K562 treated with DMSO at 1 percent for 4 hours (cell line): ENCODE measurements around the gene GLE1. TPM values are rescaled to one million over a fixed set of nuclear protein-coding genes. Genes with fewer than 3 reads are reported as not detected.

Experiments
- total RNA-seq: library from RNA; unstranded; fragments of 300-600 nt; gene quantifications from 2 replicates; pipeline ENCODE4 v1.2.3, GENCODE V29; 2022; ENCODE audit not compliant: insufficient read depth

Gene GLE1, protein sequence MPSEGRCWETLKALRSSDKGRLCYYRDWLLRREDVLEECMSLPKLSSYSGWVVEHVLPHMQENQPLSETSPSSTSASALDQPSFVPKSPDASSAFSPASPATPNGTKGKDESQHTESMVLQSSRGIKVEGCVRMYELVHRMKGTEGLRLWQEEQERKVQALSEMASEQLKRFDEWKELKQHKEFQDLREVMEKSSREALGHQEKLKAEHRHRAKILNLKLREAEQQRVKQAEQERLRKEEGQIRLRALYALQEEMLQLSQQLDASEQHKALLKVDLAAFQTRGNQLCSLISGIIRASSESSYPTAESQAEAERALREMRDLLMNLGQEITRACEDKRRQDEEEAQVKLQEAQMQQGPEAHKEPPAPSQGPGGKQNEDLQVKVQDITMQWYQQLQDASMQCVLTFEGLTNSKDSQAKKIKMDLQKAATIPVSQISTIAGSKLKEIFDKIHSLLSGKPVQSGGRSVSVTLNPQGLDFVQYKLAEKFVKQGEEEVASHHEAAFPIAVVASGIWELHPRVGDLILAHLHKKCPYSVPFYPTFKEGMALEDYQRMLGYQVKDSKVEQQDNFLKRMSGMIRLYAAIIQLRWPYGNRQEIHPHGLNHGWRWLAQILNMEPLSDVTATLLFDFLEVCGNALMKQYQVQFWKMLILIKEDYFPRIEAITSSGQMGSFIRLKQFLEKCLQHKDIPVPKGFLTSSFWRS
- total RNA-seq = 29.2 and 29.9 TPM in 2 replicates

DNA sequence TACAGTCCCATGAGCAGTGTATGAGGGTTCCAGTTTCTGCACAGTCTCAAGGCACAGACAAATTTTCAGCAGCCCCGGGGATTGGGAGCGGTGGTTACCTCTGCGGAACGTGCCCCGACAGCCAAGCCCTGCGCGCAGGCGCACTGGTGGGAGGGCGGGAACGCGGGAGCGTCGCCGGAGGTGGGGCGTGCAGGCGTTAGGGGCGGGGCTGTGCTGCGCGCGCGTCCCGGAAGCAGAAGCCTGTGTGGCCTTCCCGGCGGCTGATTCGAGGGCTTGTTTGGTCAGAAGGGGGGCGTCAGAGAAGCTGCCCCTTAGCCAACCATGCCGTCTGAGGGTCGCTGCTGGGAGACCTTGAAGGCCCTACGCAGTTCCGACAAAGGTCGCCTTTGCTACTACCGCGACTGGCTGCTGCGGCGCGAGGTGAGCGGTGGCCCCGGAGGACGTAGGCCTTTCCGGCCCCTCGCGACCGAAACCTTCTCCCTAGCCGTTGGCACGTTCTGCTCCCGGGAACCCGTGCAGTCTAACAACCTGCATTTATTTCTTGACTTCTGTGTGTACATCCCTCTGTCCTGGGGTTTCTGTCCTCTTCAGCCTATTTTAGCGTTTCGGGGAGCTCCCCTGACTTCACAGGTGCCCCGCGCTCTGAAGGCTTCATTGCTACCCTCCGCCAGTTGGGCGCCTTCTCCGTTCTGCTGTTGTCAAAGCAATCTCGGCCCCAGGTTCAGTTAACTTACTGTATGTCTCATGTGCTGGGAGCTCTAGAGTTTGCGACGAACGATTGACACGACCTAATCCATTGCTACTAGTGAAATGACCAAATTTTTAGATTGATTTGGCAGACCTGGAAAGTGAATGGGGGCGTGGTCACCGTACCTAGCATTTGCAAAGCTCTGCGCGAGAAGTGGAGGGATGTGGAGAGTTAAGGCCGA lies at the start of gene GLE1:
Gene GLE1 (plus strand): TSS at position 235 of the 929 bp plus-strand sequence. CDS start 87 bp downstream, at position 322.

DNA sequence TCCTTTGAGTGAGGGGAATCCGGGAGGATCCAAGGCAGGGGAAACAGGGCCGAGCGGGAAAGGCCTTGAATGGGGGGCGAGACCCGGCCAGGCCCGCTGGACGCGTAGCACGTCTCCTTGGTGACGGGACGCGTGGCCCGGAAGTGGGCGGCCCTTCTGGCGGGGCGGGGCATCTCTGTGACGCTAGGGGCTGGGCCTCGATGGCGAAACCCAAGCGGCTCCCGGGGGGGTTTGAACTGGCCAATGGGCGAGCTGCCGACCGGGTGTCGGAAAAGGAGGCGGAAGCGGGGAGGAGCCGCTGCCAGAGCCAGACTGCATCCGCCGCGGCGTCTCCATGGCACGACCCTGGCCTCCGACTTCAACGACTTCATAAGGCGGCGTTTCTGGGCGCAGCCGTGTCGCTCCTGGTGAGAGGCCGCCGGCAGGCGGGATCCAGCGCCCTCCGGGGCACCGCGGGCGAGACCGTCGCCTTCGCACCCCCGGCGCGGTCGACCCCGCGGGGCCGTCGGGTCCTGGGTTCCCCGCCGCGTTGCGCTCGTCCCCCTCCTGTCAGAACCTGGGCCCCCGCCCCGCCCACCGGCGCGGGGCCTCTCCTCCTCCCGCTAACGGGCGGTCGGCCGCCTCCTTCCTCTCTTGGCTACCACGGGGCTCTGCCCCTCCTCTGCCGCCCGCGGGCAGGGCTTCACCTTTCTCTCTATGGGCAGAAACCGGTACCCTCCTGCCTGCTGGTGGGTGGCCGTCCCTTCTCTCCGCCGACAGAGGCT lies 48.5 kb upstream of the GLE1 start, which contains the start of gene ODF2:
Gene ODF2 (plus strand): TSS at position 158 of the 764 bp plus-strand sequence. CDS start 86 bp downstream, at position 244.

DNA sequence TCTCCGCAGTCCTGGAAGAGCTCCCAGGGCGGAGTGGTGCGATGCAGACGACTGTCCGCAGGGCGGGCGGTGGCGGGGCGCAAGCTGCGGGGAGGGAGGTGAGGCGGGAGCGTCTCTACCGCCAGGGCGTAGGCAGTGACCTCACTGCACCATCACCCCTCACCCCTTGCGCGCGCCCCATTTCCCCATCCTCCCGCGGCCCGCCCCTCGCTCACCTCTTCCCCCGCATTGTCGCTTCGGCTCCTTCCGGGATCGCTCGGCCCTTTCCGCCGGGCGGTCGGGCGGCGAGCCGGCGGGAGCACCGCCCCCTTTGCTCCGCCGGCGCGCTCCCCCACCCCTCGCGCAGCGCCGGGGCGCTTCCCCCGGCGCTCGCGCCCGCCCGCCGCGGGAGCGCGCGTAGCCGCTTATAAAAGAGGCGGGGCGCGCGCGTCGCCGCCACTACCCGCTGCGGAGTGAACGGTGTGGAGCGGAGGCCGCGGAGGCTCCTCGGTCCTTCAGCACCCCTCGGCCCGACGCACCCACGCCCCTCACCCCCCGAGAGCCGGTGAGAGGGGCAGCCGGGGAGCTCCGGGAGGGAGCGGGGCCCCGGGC lies 47.7 kb downstream of the GLE1 start, which contains the start of gene SPTAN1:
Gene SPTAN1 (plus strand): TSS at position 435 of the 591 bp plus-strand sequence. CDS start 14,154 bp downstream, outside the sequence.

Other genes with a start within 250 kb of the GLE1 start
- gene GOLGA2, start 228.7 kb upstream of the GLE1 start, total RNA-seq = 95.4 and 101 TPM in 2 replicates
- gene SWI5, start 228.4 kb upstream of the GLE1 start, total RNA-seq = 119 and 149 TPM in 2 replicates
- gene TRUB2, start 182.3 kb upstream of the GLE1 start, total RNA-seq = 25.4 and 29.2 TPM in 2 replicates
- 98.0 and 105 TPM in 2 replicates for gene COQ4, start 181.9 kb upstream of the GLE1 start, total RNA-seq
- 12.8 and 15.5 TPM in 2 replicates for gene SLC27A4, start 164.2 kb upstream of the GLE1 start, total RNA-seq
- gene URM1, start 133.3 kb upstream of the GLE1 start, total RNA-seq = 40.9 and 42.9 TPM in 2 replicates
- gene CERCAM, start 83.9 kb upstream of the GLE1 start, total RNA-seq = 33.3 and 41.6 TPM in 2 replicates
- 37.4 and 41.5 TPM in 2 replicates for gene ODF2, start 48.7 kb upstream of the GLE1 start, total RNA-seq
- 29.3 and 36.5 TPM in 2 replicates for gene SPTAN1, start 47.9 kb downstream of the GLE1 start, total RNA-seq
- gene DYNC2I2, start 152.1 kb downstream of the GLE1 start, total RNA-seq = 153 and 184 TPM in 2 replicates
- 334 and 357 TPM in 2 replicates for gene SET, start 184.5 kb downstream of the GLE1 start, total RNA-seq
- gene PKN3, start 197.8 kb downstream of the GLE1 start, total RNA-seq = 27.3 and 31.8 TPM in 2 replicates
- 41.6 and 41.9 TPM in 2 replicates for gene ZDHHC12, start 219.4 kb downstream of the GLE1 start, total RNA-seq